Measurements from ENCODE around the gene ZNF587B. TPM values are rescaled to one million over a fixed set of nuclear protein-coding genes. Genes with fewer than 3 reads are reported as not detected.
"Not testable (repeated sequence)": the region's sequence is repeated elsewhere in the genome, so short reads cannot be mapped to it uniquely, and the experiment has no call there.

ZNF587B gene
- total and polyA plus RNA-seq, 3 donors from 2014 or later = 11.8 to 41.2 (median 38.7) TPM

- intact Hi-C loops (cut with DNase I; ENCODE audit: low total_unique reads) = no loop called here
- H3K36me3 ChIP-seq (ENCODE audit: low read depth, missing control alignments) = no peaks in the 10 kb centered on the region
- no peaks in the 10 kb centered on the region for H3K27me3 ChIP-seq
- peak overlapping the region; percentile 69 to 70 for H3K4me3 ChIP-seq
- H3K27ac ChIP-seq = no peak overlapping the region
- H3K9me3 ChIP-seq = no peaks in the 10 kb centered on the region
- peaks cover 9% of the 10 kb centered on the region for H3K4me1 ChIP-seq
- WGBS, 2 donors = 13 to 21% methylated on average over 10 to 11 of the region's 11 CpGs
- TF ChIP-seq, protein P1, sequence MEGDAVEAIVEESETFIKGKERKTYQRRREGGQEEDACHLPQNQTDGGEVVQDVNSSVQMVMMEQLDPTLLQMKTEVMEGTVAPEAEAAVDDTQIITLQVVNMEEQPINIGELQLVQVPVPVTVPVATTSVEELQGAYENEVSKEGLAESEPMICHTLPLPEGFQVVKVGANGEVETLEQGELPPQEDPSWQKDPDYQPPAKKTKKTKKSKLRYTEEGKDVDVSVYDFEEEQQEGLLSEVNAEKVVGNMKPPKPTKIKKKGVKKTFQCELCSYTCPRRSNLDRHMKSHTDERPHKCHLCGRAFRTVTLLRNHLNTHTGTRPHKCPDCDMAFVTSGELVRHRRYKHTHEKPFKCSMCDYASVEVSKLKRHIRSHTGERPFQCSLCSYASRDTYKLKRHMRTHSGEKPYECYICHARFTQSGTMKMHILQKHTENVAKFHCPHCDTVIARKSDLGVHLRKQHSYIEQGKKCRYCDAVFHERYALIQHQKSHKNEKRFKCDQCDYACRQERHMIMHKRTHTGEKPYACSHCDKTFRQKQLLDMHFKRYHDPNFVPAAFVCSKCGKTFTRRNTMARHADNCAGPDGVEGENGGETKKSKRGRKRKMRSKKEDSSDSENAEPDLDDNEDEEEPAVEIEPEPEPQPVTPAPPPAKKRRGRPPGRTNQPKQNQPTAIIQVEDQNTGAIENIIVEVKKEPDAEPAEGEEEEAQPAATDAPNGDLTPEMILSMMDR (IDR thresholded peaks at IDR 0.05) = no peak
- DNase-seq = no peak
Measured at GRCh38 chr19:57850553-57851017, 20.5 kb downstream of the ZNF587B start.

GRCh38 chr19:57851812-57852603, 21.9 kb downstream of the ZNF587B start:
- DNase-seq, H3K4me3 ChIP-seq: not testable (repeated sequence)
- 86 to 95% methylated on average over 5 of the region's 6 CpGs for WGBS, 2 donors

DNA sequence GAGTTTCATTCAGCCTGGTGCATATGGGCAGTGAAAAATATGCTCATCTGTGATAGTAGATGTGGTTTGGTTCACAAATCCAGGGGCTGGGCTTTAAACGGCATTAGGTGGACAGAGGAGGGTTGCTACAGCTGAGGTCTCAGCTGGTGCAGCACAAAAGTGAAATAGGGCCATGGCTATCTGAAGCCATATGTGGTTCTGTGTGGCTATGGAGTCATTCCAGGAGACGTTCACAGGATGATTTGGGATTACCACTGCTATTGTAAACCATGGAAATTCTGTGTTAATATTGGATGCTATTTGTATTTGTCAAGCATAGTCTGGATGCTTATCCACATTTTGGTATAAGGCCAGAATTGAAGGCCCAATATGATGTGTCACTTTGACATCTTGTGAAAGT, 24.0 kb downstream of the ZNF587B start:
- H3K9me3 ChIP-seq; intact Hi-C loops (cut with DNase I; ENCODE audit: low total_unique reads); H3K36me3 ChIP-seq (ENCODE audit: low read depth, missing control alignments); H3K27ac ChIP-seq; H3K27me3 ChIP-seq; DNase-seq; H3K4me3 ChIP-seq; H3K4me1 ChIP-seq: not testable (repeated sequence)
- 81 to 88% methylated on average over 2 of the region's 2 CpGs for WGBS, 2 donors

More at GRCh38 chr19:57851812-57852603, 21.9 kb downstream of the ZNF587B start:
- H3K27me3 ChIP-seq; H3K9me3 ChIP-seq; H3K4me1 ChIP-seq; H3K36me3 ChIP-seq (ENCODE audit: low read depth, missing control alignments); H3K27ac ChIP-seq; intact Hi-C loops (cut with DNase I; ENCODE audit: low total_unique reads): not testable (repeated sequence)

GRCh38 chr19:57862351-57862750, 32.3 kb downstream of the ZNF587B start:
- H3K27ac ChIP-seq; intact Hi-C loops (cut with DNase I; ENCODE audit: low total_unique reads); H3K36me3 ChIP-seq (ENCODE audit: low read depth, missing control alignments); DNase-seq; H3K4me1 ChIP-seq; H3K4me3 ChIP-seq; H3K27me3 ChIP-seq; H3K9me3 ChIP-seq: not testable (repeated sequence)
- 86 to 92% methylated on average over 3 of the region's 3 CpGs for WGBS, 2 donors

DNA sequence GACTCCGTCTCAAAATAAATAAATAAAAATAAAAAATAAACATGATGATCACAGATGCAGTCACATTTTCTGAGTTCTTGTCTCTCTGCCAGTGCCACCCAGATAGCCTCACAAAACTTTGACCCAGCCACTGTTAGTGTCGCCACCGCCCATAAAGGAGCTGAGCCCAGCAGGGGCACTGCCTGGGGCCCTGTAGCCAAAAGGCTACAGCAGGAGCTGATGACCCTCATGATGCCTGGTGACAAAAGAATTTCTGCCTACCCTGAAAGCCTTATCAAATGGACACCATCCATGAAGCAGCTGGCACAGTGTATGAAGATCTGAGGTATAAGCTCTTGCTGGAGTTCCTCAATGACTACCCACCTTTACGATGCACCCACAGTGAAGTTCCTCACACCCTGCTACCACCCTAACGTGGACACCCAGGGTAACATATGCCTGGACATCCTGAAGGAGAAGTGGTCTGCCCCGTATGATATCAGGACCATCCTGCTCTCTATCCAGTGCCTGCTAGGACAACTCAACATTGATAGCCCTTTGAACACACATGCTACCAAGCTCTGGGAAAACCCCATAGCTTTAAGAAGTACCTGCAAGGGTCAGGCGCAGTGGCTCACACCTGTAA, 37.9 kb downstream of the ZNF587B start:
- intact Hi-C loops (cut with DNase I; ENCODE audit: low total_unique reads) = no loop called here
- H3K4me3 ChIP-seq = no peak overlapping the region
- WGBS, 2 donors = 96 to 97% methylated on average over 6 to 7 of the region's 7 CpGs
- no peak for DNase-seq
- H3K9me3 ChIP-seq = no peaks in the 10 kb centered on the region
- no peaks in the 10 kb centered on the region for H3K4me1 ChIP-seq
- no peaks in the 10 kb centered on the region for H3K27me3 ChIP-seq
- no peak for TF ChIP-seq POLR2A (IDR thresholded peaks at IDR 0.05)
- no peaks in the 10 kb centered on the region for H3K36me3 ChIP-seq (ENCODE audit: low read depth, missing control alignments)
- H3K27ac ChIP-seq = no peak overlapping the region

DNA sequence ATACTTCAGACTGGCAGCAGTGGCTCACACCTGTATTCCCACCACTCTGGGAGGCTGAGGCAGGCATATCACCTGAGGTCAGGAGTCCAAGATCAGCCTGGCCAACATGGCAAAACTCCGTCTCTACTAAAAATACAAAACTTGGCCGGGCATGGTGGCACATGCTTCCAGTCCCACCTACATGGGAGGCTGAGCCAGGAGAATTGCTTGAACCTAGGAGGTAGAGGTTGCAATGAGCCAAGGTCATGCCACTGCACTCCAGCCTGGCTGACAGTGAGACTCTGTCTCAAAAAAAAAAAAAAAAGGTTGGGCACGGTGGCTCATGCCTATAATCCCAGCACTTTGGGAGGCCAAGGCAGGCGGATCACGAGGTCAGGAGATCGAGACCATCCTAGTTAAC, 39.6 kb downstream of the ZNF587B start:
- H3K36me3 ChIP-seq (ENCODE audit: low read depth, missing control alignments); intact Hi-C loops (cut with DNase I; ENCODE audit: low total_unique reads); H3K27ac ChIP-seq; H3K9me3 ChIP-seq; H3K4me3 ChIP-seq; H3K4me1 ChIP-seq; DNase-seq; H3K27me3 ChIP-seq: not testable (repeated sequence)
- 88 to 93% methylated on average over 6 of the region's 6 CpGs for WGBS, 2 donors

GRCh38 chr19:57870225-57870624, 40.1 kb downstream of the ZNF587B start:
- no peaks in the 10 kb centered on the region for H3K9me3 ChIP-seq
- DNase-seq = no peak
- H3K27ac ChIP-seq = no peak overlapping the region
- H3K4me1 ChIP-seq = no peaks in the 10 kb centered on the region
- H3K4me3 ChIP-seq = no peak overlapping the region
- intact Hi-C loops (cut with DNase I; ENCODE audit: low total_unique reads) = no loop called here
- no peaks in the 10 kb centered on the region for H3K27me3 ChIP-seq
- WGBS, 2 donors = 99 to 100% methylated on average over 2 of the region's 2 CpGs
- no peak for TF ChIP-seq POLR2A (IDR thresholded peaks at IDR 0.05)
- TF ChIP-seq, protein P1 (IDR thresholded peaks at IDR 0.05) = no peak
- no peaks in the 10 kb centered on the region for H3K36me3 ChIP-seq (ENCODE audit: low read depth, missing control alignments)

All from testis (tissue), 3 donors.